IMR-90 (cell line): ENCODE data around the gene AUTS2. TPM values are rescaled to one million over a fixed set of nuclear protein-coding genes. Genes with fewer than 3 reads are reported as not detected.

ENCODE experiments used
- ATAC-seq: fragments of 200-7000 bp; cut with Tn5 transposase; 2 replicates; pipeline ENCODE4 v1.9.1; 2020; ENCODE audit warnings: low read depth, mild to moderate bottlenecking, moderate library complexity
- BruUV-seq: library from RNA; stranded (reverse); fragments of 400-500 nt; replicated peaks from 2 replicates; lab custom pipeline; 2021; lab: Mats Ljungman, UMichigan
- CTCF ChIA-PET: fragments of 300-600 bp; formaldehyde crosslinking; extraction: SDS; loops from one replicate; lab custom pipeline; 2021; ENCODE audit warnings: antibody characterized with exemption; lab: Yijun Ruan, JAX
- POLR2A ChIA-PET: fragments of 300-600 bp; sonication (Branson Sonifier 250); formaldehyde crosslinking; loops from one replicate; lab custom pipeline; 2022; ENCODE audit warnings: antibody characterized with exemption; ENCODE audit not compliant: unreplicated experiment; lab: Charles Lee
- DNase-seq: peaks from one replicate; pipeline ENCODE4 v3.0.0; 2013
- H2AFZ ChIP-seq: replicated peaks from 2 replicates; pipeline ENCODE3; 2013; ENCODE audit warnings: low read length, mild to moderate bottlenecking; ENCODE audit not compliant: poor library complexity
- H2AK5ac ChIP-seq: 2 replicates; pipeline ENCODE4 v1.6.1; 2013; ENCODE audit warnings: low read depth, low read length, inconsistent platforms
- H2AK9ac ChIP-seq: replicated peaks from 2 replicates; pipeline ENCODE3; 2013; ENCODE audit warnings: mild to moderate bottlenecking, low read depth, low read length, moderate library complexity; ENCODE audit not compliant: poor library complexity
- H2BK120ac ChIP-seq: 2 replicates; pipeline ENCODE4 v1.6.1; 2013; ENCODE audit warnings: low read depth, low read length, inconsistent platforms
- H2BK15ac ChIP-seq: 3 replicates; pipeline ENCODE4 v1.6.1; 2013; ENCODE audit warnings: low read depth, low read length, inconsistent platforms
- H2BK20ac ChIP-seq: 2 replicates; pipeline ENCODE4 v1.6.1; 2013; ENCODE audit warnings: low read depth, mild to moderate bottlenecking, inconsistent platforms, low read length, moderate library complexity
- H2BK5ac ChIP-seq: 2 replicates; pipeline ENCODE4 v1.6.1; 2013; ENCODE audit warnings: mild to moderate bottlenecking, low read depth, low read length, inconsistent platforms; ENCODE audit not compliant: poor library complexity, severe bottlenecking
- H3K14ac ChIP-seq: replicated peaks from 2 replicates; pipeline ENCODE4 v1.6.1; 2013; ENCODE audit warnings: low read depth, low read length, inconsistent platforms
- H3K18ac ChIP-seq: 2 replicates; pipeline ENCODE4 v1.6.1; 2013; ENCODE audit warnings: low read depth, low read length, control low read depth
- H3K23ac ChIP-seq: 2 replicates; pipeline ENCODE4 v1.6.1; 2013; ENCODE audit warnings: low read depth, low read length, inconsistent platforms
- H3K27ac ChIP-seq: 2 replicates; pipeline ENCODE4 v1.5.1; 2013; ENCODE audit warnings: mild to moderate bottlenecking, control low read depth, low read length; ENCODE audit not compliant: insufficient read depth
- H3K27me3 ChIP-seq: 2 replicates; pipeline ENCODE4 v1.6.1; 2013; ENCODE audit warnings: low read length; ENCODE audit not compliant: control insufficient read depth, insufficient read depth
- H3K36me3 ChIP-seq: 2 replicates; pipeline ENCODE4 v1.6.1; 2013; ENCODE audit warnings: low read length, mixed read lengths; ENCODE audit not compliant: control insufficient read depth, insufficient read depth
- H3K4ac ChIP-seq: 2 replicates; pipeline ENCODE4 v1.6.1; 2013; ENCODE audit warnings: low read depth, low read length, inconsistent platforms
- H3K4me1 ChIP-seq: 2 replicates; pipeline ENCODE4 v1.6.1; 2013; ENCODE audit warnings: low read length, mixed read lengths; ENCODE audit not compliant: control insufficient read depth, insufficient read depth
- H3K4me2 ChIP-seq: 2 replicates; pipeline ENCODE4 v1.6.1; 2013; ENCODE audit warnings: low read depth, mild to moderate bottlenecking, control low read depth, low read length, moderate library complexity
- H3K4me3 ChIP-seq: 2 replicates; pipeline ENCODE4 v1.5.1; 2013; ENCODE audit warnings: low read depth, mild to moderate bottlenecking, control low read depth, low read length, moderate library complexity; ENCODE audit not compliant: insufficient read depth
- H3K56ac ChIP-seq: 2 replicates; pipeline ENCODE4 v1.6.1; 2013; ENCODE audit warnings: low read length, inconsistent platforms; ENCODE audit not compliant: insufficient read depth; ENCODE audit errors: extremely low read depth
- H3K79me1 ChIP-seq, 2 experiments: 2 replicates each; pipeline ENCODE4 v1.6.1; 2013; ENCODE audit warnings: low read length in 2 of 2, inconsistent platforms in 1 of 2, low read depth in 1 of 2
- H3K9ac ChIP-seq: 2 replicates; pipeline ENCODE4 v1.6.1; 2013; ENCODE audit warnings: low read depth, low read length, control low read depth
- H3K9me1 ChIP-seq: 2 replicates; pipeline ENCODE4 v1.6.1; 2013; ENCODE audit warnings: low read length, inconsistent platforms; ENCODE audit not compliant: insufficient read depth
- H3K9me3 ChIP-seq: 2 replicates; pipeline ENCODE4 v1.6.1; 2013; ENCODE audit warnings: low read length; ENCODE audit not compliant: control insufficient read depth, insufficient read depth
- H4K20me1 ChIP-seq: 2 replicates; pipeline ENCODE4 v1.6.1; 2013; ENCODE audit warnings: low read length, inconsistent platforms; ENCODE audit not compliant: insufficient read depth
- H4K5ac ChIP-seq: 2 replicates; pipeline ENCODE4 v1.6.1; 2013; ENCODE audit warnings: mild to moderate bottlenecking, low read depth, low read length, control low read depth
- H4K8ac ChIP-seq, 2 experiments: 2 replicates each; pipeline ENCODE4 v1.6.1; 2013; ENCODE audit warnings: low read depth in 2 of 2, low read length in 2 of 2, control low read depth in 1 of 2, inconsistent platforms in 1 of 2
- H4K91ac ChIP-seq: 2 replicates; pipeline ENCODE4 v1.6.1; 2013; ENCODE audit warnings: low read depth, low read length, inconsistent platforms; ENCODE audit not compliant: insufficient read depth
- BHLHE40 ChIP-seq: fragments of 150-350 bp; IDR thresholded peaks from 2 replicates; pipeline ENCODE4 v1.6.1; 2016; ENCODE audit warnings: mild to moderate bottlenecking, low read depth, low read length
- FOS ChIP-seq: fragments of 150-350 bp; IDR thresholded peaks from 2 replicates; pipeline ENCODE4 v1.6.1; 2016; ENCODE audit warnings: low read depth, low read length
- MAFK ChIP-seq: IDR thresholded peaks from 2 replicates; pipeline ENCODE4 v1.6.1; 2012; ENCODE audit warnings: low read depth, low read length, improper control_type of control experiment
- MXI1 ChIP-seq: IDR thresholded peaks from 2 replicates; pipeline ENCODE4 v1.6.1; 2012; ENCODE audit warnings: low read depth, mild to moderate bottlenecking, low read length, moderate library complexity, borderline replicate concordance
- NFE2L2 ChIP-seq: fragments of 150-350 bp; IDR thresholded peaks from 2 replicates; pipeline ENCODE4 v1.6.1; 2016; ENCODE audit warnings: low read depth, mild to moderate bottlenecking, low read length
- POLR2A ChIP-seq: IDR thresholded peaks from 2 replicates; pipeline ENCODE4 v1.6.1; 2012; ENCODE audit warnings: mild to moderate bottlenecking, low read depth, low read length
- WGBS, 2 experiments: methylation state at CpG; one replicate each; pipeline versions ENCODE4 v1.1.5 to v1.1.7; 2013; ENCODE audit warnings: missing lambda C conversion rate in 2 of 2; ENCODE audit not compliant: insufficient read length in 1 of 2; ENCODE audit errors: extremely low coverage in 2 of 2; 5-methylcytosine and 5-hydroxymethylcytosine counted together
- dilution Hi-C: fragments of 300-500 bp; cut with HindIII; formaldehyde crosslinking; loops from one replicate; pipeline ENCODE4 v1.14.3; 2018; ENCODE audit warnings: low sequenced_read_pairs; ENCODE audit not compliant: unreplicated experiment
- in situ Hi-C: fragments of 300-500 bp; cut with MboI; formaldehyde crosslinking; loops from 3 replicates; pipeline ENCODE4 v1.14.3; 2019; ENCODE audit warnings: low sequenced_read_pairs, inconsistent platforms, mixed read lengths
- intact Hi-C: fragments of 100-400 bp; cut with micrococcal nuclease; formaldehyde crosslinking; loops from 2 replicates; pipeline ENCODE4 v1.10.0; 2022
- polyA plus RNA-seq, 3 experiments: library from polyadenylated mRNA; depleted of rRNA; stranded (reverse); fragments of >200 nt; gene quantifications; 2 replicates each; pipeline ENCODE4 v1.2.3, GENCODE V29; 2012; ENCODE audit warnings: low replicate concordance in 1 of 3
- total RNA-seq: library from RNA; depleted of rRNA; stranded (reverse); fragments of >200 nt; gene quantifications from 2 replicates; pipeline ENCODE4 v1.2.3, GENCODE V29; 2012
- TF ChIP-seq, protein P1 (sequence below): fragments of 150-350 bp; IDR thresholded peaks from 2 replicates; pipeline ENCODE4 v1.6.1; 2017; ENCODE audit warnings: mild to moderate bottlenecking, antibody characterized with exemption, low read length, low read depth
- TF ChIP-seq, protein P2 (sequence below): fragments of 150-350 bp; IDR thresholded peaks from 2 replicates; pipeline ENCODE4 v1.6.1; 2016; ENCODE audit warnings: low read depth, mild to moderate bottlenecking, low read length, moderate library complexity, borderline replicate concordance

The AUTS2 gene
- total and polyA plus RNA-seq, 2 of the 4 experiments (the other 2 are of a cell fraction): 0.90 to 3.0 TPM

DNA sequence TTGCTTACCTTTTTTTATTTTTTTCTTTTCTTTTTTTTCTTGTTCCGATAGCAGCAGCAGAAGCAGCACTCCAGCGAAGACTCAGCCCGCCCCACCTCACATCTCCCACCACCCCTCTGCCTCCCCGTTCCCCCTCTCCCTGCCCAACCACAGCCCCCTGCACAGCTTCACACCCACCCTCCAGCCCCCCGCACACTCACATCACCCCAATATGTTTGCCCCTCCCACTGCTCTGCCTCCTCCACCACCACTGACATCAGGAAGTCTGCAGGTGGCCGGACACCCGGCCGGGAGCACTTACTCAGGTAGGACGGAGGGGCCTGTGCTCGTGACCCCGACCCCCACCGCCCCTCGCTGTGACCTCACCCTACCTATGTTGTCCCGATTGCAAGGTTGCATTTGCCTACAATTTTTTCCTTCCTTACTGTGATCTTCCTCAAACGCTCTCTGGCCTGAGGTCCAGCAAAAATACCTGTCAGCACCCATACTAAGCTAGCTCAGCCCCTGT, 1166.5 kb downstream of the AUTS2 start:
- H4K5ac ChIP-seq: no peak overlapping the region
- ChIA-PET CTCF (no interaction called here), POLR2A (no interaction called here)
- no peak overlapping the region for H4K91ac ChIP-seq
- no peak overlapping the region for H3K56ac ChIP-seq
- in situ Hi-C loops: no loop called here
- no peaks in the 10 kb centered on the region for H3K27me3 ChIP-seq
- H2BK5ac ChIP-seq: no peak overlapping the region
- no peak overlapping the region for H2BK120ac ChIP-seq
- H2BK20ac ChIP-seq: no peak overlapping the region
- BruUV-seq: no TSS peak
- no peak overlapping the region for H3K18ac ChIP-seq
- no peaks in the 10 kb centered on the region; a peak in 1 of 4 replicates for H3K79me1 ChIP-seq
- dilution Hi-C loops: no loop called here
- DNase-seq (no peak), ATAC-seq (no peak)
- no peak overlapping the region for H2AFZ ChIP-seq
- H2AK9ac ChIP-seq: no peak overlapping the region
- peaks cover 4% of the 10 kb centered on the region; the same call in 1 of the 2 replicates for H3K36me3 ChIP-seq
- H3K23ac ChIP-seq: no peak overlapping the region
- no peaks in the 10 kb centered on the region for H3K9me3 ChIP-seq
- H3K9me1 ChIP-seq: no peaks in the 10 kb centered on the region
- no peak overlapping the region for H3K4me3 ChIP-seq
- no peak overlapping the region for H4K8ac ChIP-seq
- no peak overlapping the region for H3K14ac ChIP-seq
- no peak overlapping the region for H3K4me2 ChIP-seq
- no peak overlapping the region for H2BK15ac ChIP-seq
- no peak overlapping the region for H3K27ac ChIP-seq
- no CpG with 5 or more reads among the region's 15 CpGs for WGBS, 2 experiments
- intact Hi-C loops: no loop called here
- no peak overlapping the region for H3K9ac ChIP-seq
- no peak overlapping the region for H3K4ac ChIP-seq
- no peaks in the 10 kb centered on the region for H4K20me1 ChIP-seq
- no peak overlapping the region for H2AK5ac ChIP-seq
- TF ChIP-seq MAFK (no peak), NFE2L2 (no peak), POLR2A (no peak), BHLHE40 (no peak), FOS (no peak), MXI1 (no peak)
- TF ChIP-seq, protein P1, sequence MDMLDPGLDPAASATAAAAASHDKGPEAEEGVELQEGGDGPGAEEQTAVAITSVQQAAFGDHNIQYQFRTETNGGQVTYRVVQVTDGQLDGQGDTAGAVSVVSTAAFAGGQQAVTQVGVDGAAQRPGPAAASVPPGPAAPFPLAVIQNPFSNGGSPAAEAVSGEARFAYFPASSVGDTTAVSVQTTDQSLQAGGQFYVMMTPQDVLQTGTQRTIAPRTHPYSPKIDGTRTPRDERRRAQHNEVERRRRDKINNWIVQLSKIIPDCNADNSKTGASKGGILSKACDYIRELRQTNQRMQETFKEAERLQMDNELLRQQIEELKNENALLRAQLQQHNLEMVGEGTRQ: no peak
- TF ChIP-seq, protein P2, sequence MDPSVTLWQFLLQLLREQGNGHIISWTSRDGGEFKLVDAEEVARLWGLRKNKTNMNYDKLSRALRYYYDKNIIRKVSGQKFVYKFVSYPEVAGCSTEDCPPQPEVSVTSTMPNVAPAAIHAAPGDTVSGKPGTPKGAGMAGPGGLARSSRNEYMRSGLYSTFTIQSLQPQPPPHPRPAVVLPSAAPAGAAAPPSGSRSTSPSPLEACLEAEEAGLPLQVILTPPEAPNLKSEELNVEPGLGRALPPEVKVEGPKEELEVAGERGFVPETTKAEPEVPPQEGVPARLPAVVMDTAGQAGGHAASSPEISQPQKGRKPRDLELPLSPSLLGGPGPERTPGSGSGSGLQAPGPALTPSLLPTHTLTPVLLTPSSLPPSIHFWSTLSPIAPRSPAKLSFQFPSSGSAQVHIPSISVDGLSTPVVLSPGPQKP: no peak
- H3K4me1 ChIP-seq: no peaks in the 10 kb centered on the region
